ENCODE data around the gene IRAK2.

DNA sequence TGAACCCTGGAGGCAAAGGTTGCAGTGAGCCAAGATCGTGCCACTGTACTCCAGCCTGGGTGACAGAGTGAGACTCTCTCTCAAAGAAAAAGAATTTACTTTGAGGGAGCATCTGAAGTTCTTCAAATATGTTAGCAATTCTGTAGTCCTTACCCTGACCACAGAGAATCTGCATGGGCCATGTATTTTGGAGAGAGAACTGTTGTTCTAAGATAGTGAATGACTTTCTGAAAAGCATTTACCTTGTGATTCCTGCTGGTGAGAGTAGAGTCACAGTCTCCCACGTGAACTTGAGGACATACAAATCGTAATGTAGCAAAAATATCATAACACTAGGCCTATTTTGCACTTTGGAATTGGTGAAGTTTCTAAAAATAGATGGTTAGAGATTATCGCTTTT lies 45.3 kb upstream of the IRAK2 start:
- TF ChIP-seq, protein P1, sequence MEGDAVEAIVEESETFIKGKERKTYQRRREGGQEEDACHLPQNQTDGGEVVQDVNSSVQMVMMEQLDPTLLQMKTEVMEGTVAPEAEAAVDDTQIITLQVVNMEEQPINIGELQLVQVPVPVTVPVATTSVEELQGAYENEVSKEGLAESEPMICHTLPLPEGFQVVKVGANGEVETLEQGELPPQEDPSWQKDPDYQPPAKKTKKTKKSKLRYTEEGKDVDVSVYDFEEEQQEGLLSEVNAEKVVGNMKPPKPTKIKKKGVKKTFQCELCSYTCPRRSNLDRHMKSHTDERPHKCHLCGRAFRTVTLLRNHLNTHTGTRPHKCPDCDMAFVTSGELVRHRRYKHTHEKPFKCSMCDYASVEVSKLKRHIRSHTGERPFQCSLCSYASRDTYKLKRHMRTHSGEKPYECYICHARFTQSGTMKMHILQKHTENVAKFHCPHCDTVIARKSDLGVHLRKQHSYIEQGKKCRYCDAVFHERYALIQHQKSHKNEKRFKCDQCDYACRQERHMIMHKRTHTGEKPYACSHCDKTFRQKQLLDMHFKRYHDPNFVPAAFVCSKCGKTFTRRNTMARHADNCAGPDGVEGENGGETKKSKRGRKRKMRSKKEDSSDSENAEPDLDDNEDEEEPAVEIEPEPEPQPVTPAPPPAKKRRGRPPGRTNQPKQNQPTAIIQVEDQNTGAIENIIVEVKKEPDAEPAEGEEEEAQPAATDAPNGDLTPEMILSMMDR (IDR thresholded peaks at IDR 0.05; ENCODE audit: control extremely low read depth in 1 of 3, insufficient read depth in 1 of 3, low read depth in 1 of 3, low read length in 3 of 3): no peak
- TF ChIP-seq RFX5 (IDR thresholded peaks at IDR 0.05; ENCODE audit: borderline replicate concordance, low read depth, low read length): no peak

All from H1 (cell line).